NCI-H226 (cell line): Measurements from ENCODE around the gene SLC38A2.
"Not testable (repeated sequence)": the region's sequence is repeated elsewhere in the genome, so short reads cannot be mapped to it uniquely, and the experiment has no call there.

Experiments
- DNase-seq: peaks from one replicate; pipeline ENCODE4 v3.0.0-alpha.2; 2015

Gene SLC38A2

DNA sequence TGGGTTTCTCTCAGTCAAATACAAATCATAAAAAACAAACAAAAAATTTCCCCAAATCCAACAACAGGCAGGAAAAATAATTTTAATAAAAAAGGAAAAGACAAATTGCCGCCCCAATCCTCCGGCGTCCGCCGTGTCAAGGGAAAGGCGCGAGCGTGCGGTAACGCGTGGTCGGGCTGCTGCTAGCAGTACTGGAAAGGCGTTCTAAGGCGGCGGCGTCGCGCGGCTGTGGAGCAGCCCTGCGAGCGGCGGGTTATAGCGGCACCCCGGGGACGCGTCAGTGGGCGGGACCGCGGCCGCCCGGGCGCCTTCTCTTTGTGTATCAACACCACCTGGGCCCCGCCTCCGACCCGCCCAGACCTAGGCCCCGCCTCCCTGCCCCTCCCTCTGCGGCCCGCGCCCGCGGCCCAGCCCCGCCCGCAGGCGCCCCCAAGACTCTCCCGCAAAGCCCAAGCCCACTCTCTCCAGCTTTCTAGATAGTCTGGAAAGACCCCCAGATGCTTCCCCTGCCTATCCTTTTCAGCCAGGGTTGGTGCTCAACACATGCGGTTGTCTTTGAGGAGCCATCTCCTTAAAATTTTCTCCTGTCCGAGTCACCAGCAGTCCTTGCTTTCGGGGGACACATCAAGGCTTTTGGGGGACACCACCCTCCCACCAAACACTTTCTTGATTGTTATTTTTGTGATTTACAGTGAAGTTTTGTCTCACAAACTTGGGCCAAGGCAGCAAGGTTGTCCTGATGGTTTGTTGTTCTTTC is at the start of gene SLC38A2:
Gene SLC38A2 (minus strand): TSS at position 230 of the 757 bp plus-strand sequence. CDS start 1,480 bp downstream, outside the sequence.
- peak; percentile 97 for DNase-seq

DNA sequence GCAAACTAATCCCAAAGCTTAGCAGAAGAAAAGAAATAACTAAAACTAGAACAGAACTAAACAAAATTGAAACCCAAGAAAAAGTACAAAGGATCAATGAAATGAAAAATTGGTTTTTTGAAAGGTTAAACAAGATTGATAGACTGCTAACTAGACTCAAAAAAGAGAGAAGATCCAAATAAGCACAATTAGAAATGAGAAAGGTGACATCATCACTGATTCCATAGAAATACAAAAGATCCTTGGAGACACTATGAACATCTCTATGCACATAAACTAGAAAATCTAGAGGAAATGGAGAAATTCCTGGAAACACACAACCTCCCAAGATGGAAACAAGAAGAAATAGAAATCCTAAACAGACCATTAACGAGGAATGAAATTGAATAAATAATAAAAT is 47.1 kb upstream of the SLC38A2 start:
- DNase-seq = no peak

DNA sequence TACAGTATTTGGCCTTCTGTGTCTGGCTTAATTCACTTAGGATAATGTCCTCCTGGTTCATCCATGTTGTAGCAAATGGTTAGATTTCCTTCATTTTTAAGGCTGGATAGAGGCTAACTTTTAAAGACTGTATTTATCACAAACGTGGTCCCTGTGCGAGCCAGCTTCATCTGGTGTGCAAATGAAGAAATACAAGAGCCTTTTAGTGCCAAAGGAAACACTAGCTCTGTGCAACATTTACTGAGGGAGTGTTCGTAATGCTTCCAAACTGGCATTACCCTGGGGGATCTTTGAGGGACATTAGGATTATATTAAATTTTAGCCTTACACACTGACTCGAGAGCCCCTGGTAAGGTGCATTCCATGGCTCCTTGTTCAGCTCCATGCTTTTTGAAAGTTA is 43.0 kb upstream of the SLC38A2 start:
- no peak for DNase-seq

DNA sequence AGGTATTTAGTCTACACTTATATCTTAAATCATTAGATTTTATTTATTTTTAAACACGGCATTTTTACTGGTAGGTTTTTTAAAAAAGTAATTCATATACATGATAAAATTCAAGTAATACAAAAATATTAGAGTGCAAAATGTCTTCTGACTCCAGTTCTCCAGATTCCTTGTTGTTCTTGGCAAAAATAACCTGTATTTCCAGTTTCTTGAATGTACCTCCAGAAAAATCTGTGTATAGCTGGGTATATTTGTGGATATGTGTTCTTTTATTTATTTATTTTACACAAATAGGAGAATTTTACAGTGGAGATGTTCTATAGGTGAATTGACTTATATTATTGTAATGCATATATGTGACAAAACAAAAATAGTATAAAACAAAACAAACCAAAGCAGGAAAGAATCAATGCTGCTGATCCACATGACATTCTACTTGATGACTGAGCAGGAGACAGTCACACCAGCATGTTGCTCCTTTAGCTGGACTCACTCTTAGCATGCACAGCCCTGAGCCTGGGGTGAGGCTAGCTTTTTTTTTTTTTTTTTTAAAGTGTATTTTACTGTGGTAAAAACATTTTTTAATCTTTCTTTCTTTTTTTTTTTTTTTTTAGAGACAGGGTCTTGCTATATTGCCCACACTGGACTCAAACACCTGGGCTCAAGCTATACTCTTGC is 42.2 kb upstream of the SLC38A2 start:
- no peak for DNase-seq

DNA sequence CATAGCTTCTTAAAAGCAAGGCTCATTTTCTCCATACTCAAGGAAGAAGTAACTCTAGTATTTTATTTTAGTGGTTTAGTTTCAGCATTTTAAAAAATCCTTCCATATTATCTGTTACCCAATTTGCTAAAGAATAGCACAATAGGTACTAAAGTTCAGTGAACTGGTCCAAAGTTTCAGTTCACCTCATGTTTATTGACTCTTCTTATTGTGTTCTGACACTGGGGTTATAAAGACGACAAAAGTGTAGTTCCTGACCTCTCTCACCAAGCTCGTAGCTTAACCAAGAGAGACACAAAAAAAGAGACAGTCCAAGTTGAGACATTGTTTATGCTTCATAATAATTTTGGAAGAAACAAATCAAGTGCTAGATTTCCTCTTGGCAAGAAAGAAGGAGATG is 40.8 kb upstream of the SLC38A2 start:
- no peak for DNase-seq

DNA sequence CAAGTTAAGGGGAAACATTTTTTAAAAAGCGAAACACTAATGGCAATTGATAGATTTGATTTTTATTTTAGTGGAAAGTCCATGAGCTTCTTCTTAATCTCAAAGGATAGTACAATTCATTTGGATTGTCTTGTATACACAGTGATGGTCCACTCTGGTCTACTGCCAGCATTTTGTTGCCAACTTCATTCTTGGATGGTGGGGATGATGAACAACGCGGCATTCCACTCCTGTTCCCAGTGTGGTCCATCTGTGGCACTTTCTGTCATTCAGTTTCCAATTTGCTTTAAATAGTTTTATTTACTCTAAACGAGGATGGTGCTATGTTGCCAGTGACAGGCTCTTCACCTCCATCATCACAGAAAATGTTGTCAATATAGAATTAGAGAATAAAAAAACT is 40.3 kb upstream of the SLC38A2 start:
- no peak for DNase-seq

DNA sequence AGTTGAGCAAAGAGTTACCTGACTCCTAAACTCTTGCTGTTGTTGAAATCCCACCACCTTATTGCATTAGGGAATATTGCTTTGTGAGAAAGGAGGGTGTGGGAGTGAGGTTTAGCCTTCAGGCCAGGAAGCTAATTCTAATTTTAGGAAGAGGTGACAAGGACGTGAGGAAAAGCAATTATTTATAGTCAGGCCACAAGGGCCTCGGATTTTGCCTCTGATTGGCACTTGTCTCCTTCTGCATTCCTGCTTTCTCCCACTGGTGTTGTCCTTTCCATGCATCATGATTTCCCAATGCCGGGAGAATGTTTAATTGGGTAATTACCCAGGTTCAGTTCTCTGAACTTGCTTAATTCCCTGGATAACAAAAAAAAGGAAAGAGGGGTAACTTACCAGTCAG is 37.9 kb upstream of the SLC38A2 start:
- DNase-seq = no peak

DNA sequence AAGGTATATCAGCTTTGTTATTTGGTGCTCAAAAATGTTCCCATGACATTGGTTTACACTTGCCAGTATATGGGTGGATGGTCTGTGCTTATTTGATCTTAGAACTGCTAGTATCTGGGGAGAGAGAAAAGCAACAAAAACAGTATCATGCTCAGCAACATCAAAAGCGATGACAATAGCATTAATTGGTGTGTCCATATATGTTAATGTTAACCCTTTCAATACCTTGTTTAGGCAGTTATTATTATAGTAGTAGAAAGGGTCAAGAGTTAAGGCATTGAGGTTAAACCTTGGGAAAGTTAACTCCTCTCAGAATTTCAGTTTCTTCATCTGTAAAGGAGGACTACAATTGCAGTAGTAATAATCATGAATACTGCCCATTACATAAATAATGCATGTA is 37.4 kb upstream of the SLC38A2 start:
- DNase-seq = no peak

DNA sequence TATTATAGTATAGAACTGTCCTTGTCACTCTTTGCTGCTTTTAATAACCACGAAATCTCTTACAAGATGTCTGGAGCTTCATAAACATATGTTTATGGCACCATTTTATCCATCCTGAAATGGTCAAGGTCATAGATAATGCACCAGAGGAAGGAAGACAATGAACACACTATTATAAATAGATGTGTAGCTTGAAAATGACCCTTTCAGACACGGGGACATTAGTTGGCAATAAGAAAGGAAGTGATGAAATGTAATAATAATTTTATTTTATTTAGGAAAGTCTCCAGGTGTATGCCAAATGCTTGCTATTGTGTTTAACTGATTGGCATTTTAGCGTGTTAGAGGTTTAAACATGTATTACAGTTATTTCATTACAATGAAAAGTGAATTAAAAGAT is 36.8 kb upstream of the SLC38A2 start:
- no peak for DNase-seq

DNA sequence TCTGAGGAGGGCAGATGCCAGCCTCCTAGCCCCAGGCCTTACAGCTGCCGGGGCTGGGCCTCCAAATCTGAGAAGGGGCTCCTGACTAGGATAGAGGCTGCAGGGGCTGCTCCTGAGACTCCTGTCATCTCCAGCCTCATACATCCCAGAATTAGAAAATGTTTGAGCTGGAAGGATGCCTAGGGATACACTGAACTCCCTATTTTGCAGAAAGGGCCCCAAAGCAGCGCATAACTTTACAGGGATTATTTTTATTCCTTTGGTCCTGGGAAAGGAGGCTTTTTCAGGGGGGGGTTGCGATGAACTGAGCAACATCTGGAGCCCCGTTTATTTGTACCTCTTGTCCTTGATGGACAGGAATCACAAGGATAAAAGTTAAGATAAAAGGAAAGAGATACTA is 35.9 kb upstream of the SLC38A2 start:
- DNase-seq = no peak

DNA sequence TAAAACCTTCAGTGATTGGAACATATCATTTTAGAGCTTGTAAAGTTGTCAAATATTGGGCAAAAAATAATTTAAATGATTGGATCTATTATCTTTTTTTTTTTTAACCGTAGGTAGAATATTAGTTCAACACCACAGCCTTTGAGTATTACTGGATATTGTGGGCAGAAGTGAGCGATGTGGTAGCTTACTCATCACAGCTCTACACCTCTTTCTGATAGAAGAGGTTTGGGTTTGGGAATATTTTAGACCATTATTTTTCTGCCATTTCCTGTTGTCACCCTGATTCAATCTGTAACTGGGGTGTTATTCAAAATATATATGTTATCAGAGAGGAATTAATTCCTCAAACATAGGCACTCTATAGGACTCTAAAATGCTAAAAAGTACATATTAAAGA is 34.8 kb upstream of the SLC38A2 start:
- peak; percentile 54 for DNase-seq

DNA sequence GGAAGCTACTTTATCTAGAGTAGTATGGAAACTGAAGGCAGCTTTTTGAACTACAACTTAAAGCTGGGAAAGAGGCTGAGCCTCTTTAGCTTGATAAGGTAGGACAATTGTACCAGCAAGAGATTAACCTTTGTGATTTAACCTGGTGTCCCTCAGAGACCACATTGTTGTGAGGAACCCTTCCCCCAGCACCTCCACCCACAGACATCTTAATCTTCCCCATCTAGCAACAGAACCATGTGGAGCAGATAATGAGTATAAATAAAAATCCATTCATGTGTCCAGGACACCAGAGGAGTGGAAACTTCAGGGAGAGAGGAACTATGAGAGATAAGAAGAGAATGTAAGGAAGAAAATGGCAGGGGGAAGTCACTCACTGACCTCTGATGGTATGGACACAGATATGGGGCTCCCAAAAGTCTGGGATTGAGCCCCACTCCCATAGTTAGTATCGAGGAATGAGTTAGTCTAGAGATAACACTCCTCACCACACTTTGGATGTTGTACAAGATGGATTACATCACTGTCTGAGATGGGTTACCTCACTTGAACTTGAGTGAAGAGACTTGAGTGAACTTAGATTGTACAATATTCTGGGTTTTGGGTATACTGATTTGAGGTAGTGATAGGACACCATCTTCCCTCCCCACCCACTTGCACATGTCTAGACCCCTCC is 33.9 kb upstream of the SLC38A2 start:
- peak; percentile 82 for DNase-seq

DNA sequence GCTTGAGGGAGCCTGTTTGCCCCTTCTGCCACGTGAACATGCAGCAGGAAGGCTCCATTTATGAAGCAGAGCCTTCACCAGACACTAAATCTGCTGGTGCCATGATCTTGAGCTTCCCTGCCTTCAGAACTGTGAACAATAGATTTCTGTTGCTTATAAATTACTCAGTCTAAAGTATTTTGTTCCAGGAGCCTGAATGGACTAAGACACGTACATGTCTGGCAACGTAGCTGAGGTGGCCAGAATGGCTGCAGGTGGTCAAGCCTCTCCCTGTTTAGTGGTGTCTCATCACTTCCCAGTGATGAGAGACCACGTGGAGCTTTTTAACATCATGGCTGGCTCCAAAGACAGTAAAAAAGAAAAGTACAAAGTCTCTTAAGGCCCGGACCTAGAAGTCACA is 32.2 kb upstream of the SLC38A2 start:
- DNase-seq = no peak

DNA sequence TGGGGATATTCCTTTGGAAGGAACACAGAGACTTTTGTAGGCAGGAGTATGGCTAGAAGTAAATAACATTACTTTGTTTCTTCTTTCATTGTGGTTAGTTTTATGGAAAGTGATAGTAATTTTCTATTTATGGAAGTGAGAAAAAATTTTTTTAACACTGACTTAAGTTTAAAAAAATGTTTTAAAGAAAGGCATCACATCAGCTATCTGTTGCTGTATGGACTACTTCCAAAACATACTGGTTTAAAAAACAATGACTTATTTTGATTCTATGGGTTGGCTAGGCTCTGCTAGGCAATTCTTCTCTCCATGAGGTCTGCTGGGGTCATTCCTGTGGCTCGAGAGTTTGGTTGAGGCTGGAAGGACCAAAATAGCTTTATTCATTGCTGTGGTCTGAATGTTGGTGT is 31.7 kb upstream of the SLC38A2 start:
- no peak for DNase-seq

DNA sequence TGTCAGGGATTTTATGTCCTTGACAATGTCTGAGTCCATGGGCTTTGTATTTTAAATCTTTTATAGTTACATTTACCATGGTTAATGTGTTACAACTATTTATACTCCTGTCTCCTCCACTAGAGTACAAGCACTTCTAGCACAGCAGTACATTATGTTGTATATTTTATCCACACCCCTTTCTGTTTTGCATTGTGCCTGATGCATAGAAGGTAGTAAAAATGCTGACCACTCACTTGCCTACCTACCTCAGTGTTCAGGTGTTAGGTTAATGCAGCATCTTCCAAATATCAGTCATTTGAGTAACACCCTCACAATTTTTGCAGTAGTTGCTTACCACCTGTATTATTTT is 31.1 kb upstream of the SLC38A2 start:
- no peak for DNase-seq

DNA sequence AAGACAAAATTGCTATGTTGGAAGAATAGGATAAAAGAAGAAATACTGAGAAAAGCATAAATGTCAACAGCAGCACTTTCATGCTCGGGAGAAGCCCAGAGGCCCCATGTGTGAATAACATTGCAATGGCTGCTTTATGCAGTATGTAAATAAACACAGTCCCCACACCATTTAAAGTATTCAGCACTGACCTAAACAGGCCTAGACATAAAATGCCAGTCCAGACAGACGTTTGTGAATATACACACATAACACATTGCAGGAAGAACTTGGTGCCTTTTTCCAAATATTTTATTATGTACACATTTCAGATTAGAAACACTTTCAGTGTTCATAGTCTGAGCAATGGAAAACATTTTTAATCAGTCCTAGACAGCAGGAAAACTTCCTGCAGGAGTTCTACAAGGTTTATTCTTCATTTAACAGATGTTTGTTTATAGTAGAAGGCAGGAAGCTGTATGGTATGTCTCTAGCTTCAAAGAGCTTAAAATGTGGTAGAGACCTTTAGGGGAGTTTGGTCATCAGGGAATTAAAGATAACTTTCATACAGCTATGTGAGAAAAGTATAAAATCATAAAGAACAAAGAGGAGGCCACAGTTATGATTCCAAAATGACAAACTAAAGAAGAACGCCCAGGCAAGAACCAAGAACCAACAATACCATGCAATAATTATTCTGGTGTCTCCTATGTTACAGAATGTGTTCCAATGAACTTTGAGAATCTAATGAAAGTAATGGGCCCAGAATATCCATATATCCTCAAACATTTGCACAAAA is 30.6 kb upstream of the SLC38A2 start:
- DNase-seq = no peak

DNA sequence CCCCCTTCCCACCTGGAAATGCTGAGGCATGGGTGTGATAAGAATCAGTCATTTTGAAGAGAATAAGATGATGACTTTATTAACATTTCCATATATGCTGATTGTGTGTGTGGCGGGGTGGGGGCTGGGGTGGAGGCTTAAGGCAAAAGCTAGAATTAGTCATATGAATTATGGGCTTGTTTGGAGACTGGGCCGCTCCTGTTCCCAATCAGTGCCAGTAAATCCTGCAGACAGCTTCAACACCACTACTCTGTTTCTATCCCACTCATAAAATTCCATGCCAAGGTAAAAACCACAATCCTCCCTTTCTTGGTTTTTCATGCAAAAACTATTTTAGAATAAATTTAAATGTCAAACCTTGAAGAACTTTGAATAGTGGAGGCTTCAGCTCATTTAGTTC is 29.9 kb upstream of the SLC38A2 start:
- peak; percentile 87 for DNase-seq

DNA sequence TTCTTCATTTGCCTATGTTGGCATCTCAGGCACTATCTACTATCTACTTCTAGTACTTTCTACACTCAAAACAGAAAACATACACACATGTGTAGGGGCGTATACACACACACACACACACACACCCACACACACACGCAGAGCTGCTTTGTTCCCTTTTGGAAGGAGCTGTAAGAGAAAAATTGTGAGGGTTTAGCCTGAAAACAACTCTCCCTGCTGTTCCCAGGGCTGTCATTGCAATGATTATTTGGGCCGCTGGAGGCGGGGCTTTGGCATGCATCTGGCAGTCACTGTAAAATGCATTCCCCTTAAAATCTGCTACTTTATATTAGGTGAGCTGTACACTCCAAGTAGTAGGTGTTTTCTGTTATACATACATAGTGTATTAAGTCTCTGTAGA is 29.1 kb upstream of the SLC38A2 start:
- DNase-seq = no peak

DNA sequence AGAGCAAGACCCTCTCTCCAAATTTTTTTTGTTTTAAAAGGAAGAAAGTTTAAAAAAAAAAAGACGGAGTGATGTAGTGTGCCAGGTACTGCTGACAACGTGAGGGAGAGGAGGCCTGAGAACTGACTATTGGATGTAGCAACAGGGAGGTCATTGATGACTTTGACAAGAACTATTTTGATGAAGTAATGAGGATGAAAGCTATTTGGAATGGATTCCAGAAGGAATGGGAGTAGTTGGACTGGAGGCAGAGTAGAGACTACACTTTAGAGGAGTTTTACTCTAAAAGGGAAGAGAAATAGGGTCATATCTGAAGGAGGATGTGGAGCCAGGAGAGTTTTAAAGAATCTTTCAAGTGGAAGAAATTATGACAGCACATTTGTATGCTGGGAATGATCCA is 27.8 kb upstream of the SLC38A2 start:
- peak; percentile 87 for DNase-seq

DNA sequence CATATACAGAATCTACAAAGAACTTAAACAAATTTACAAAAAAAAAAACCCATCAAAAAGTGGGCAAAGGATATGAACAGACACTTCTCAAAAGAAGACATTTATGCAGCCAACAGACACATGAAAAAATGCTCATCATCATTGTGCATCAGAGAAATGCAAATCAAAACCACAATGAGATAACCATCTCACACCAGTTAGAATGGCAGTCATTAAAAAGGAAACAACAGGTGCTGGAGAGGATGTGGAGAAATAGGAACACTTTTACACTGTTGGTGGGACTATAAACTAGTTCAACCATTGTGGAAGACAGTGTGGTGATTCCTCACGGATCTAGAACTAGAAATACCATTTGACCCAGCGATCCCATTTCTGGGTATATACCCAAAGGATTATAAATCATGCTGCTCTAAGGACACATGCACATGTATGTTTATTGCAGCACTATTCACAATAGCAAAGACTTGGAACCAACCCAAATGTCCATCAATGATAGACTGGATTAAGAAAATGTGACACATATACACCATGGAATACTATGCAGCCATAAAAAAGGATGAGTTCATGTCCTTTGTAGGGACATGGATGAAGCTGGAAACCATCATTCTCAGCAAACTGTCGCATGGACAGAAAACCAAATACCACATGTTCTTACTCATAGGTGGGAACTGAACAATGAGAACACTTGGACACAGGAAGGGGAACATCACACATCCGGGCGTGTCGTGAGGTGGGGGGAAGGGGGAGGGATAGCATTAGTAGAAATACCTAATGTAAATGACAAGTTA is 27.1 kb upstream of the SLC38A2 start:
- not testable (repeated sequence) for DNase-seq

DNA sequence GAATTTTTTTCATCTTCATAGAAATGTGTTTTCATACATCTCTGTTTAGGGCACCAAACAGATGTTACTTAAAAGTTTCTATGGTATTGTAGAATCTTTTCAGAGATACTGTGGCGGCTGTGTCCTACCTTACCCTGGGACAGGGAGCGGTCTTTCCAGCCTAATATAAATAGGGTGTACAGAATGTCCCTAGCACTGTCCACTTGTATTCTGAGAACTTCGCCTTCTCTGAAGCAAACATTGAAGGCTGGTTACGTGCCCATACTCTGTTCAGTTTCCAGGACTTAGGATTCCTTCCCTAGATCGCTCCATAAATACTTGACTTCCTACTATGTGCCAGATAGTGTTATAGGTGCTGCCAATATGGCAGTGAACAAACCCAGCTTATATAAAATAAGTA is 24.3 kb upstream of the SLC38A2 start:
- DNase-seq = no peak

DNA sequence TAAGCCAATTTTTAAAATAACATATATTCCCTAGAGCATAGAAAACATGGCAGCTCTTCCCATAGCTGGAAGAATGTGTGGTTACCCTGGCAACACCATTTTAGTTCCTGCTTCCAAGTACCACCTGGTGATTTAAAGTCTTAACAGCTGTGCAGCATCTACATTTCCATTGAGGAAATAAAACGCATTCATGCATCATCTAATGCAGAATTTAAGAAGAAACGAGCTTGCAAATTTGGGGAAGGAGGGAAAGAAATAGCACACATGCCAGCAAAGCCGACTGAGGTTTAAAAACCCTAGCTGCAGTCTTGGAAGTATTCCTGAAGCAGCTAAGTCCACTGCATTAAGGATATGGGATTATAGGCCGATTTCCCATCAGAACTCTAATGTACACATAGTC is 22.8 kb upstream of the SLC38A2 start:
- DNase-seq = no peak

DNA sequence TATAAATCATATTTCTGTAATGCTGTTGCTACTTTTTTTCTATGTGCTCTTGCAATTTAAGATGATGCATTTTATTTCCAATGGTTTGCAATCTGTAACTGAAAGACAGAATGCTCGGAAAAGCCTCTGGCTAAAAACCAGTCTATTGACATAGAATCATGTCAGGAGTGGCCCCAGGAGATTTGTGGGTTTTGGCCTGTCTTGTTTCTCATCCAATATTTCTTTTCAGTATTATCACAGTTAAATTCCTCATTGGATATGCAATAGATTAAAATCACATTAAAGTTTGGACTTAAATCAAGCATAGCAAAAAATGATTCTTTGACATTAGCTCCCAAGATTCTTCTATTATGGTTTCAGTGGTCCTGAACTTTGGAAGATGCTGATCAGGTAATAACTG is 19.1 kb upstream of the SLC38A2 start:
- DNase-seq = no peak
